ENCODE measurements around the gene DYNLT4.
A peak's percentile ranks its signal among the peaks of the same experiment; 100 is the strongest.

The DYNLT4 gene

DNA sequence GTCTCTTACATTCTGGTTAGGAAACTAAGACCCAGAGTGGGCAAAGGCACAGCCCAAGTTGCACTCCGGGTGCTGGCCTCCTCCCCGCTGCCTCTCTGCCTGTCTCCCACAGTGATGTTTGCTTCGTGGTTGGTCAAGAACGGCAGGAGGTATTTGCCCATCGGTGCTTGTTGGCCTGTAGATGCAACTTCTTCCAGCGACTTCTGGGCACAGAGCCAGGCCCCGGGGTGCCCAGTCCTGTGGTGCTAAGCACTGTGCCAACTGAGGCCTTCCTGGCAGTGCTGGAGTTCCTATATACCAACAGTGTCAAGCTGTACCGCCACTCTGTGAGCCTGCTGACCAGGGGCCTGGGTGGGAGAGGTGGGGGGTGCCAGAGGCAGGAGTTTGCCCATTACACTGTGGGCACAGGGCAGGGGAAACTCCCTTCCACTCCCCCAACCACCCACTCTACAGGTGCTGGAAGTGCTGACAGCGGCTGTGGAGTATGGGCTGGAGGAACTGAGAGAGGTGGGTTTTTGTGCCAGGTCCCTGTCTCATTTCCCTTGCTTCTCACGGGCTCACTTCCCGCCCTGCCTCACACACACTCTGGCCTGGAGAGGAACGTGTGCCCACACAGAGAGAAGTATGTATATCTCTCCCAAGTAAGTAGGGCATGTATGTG lies 3.1 kb upstream of the DYNLT4 start:
- peaks cover 48% of the 10 kb centered on the region for H3K36me3 Mint-ChIP-seq

DNA sequence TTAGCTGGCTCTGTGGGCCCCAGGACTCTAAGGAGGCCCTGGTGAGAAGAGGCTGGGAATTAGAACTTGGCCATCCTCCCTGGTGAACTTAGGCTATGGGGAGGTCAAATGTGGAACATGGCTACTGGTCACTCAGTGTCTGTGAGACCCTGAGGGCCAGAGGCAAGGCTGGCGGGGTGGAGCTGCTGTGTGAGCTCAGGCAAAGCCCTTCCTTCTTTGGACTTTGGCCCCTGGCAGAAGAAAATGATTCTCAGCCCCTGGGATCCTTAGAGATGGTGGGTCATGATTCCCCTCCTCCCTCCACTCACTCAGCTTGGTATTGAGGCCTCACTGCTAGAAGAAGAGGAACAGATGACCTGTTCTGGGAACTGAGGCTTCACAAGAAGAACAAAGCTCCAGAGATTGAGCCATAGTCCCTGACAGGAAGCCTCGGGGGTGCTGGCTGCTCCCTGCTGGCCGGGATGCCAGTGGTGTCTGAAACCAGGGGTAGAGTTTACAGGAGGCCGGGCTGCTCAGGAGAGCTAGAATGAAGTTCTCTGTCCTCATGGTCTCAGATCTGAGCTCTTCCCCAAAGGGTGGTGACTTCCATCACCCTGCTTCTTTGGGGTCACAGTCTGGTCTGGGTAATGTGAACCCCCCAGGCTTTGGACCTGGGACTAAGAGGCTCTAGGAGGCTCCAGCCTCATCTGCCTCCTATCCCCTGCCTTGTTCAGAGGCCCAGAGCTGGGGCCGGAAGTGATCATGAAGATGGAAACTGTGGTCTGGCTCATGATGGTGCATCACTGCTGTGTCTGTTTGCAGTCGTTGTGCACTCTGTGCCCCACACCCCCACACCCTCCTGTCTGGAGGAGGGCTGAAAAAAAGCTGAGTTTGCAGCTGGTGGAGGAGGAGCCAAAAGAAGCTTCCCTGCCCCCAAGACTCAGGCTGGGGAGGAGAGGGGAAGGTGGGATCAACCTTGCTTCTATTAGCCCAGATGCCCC lies 2.1 kb upstream of the DYNLT4 start:
- CTCF ChIA-PET = interaction anchor here (0.8 to 4.5 kb wide), 10 partner anchors 9 to 91 kb away, joined by 3 to 39 read pairs (median 8); partner anchors contain the start of genes BEST4, PLK3 and RNU5D-1
- H3K27ac Mint-ChIP-seq = peak overlapping the region; percentile 99
- H3K27me3 Mint-ChIP-seq = no peaks in the 10 kb centered on the region
- DNase-seq = peak; percentile 94
- H3K4me1 Mint-ChIP-seq = peaks cover 82% of the 10 kb centered on the region
- H3K36me3 Mint-ChIP-seq = peaks cover 49% of the 10 kb centered on the region
- H3K9me3 Mint-ChIP-seq = no peaks in the 10 kb centered on the region
- H3K4me3 Mint-ChIP-seq = peak overlapping the region; percentile 67

More for the DNA sequence above, 3.1 kb upstream of the DYNLT4 start:
- CTCF ChIA-PET = interaction anchor here (0.8 to 4.5 kb wide), 8 partner anchors 9 to 92 kb away, joined by 3 to 39 read pairs (median 9); partner anchors contain the start of genes BEST4, PLK3 and RNU5D-1
- Mint-ChIP-seq H3K4me3 (no peak overlapping the region), H3K27ac (peak overlapping the region; percentile 99), H3K4me1 (peaks cover 81% of the 10 kb centered on the region), H3K9me3 (no peaks in the 10 kb centered on the region), H3K27me3 (no peaks in the 10 kb centered on the region)
- DNase-seq = no peak

DNA sequence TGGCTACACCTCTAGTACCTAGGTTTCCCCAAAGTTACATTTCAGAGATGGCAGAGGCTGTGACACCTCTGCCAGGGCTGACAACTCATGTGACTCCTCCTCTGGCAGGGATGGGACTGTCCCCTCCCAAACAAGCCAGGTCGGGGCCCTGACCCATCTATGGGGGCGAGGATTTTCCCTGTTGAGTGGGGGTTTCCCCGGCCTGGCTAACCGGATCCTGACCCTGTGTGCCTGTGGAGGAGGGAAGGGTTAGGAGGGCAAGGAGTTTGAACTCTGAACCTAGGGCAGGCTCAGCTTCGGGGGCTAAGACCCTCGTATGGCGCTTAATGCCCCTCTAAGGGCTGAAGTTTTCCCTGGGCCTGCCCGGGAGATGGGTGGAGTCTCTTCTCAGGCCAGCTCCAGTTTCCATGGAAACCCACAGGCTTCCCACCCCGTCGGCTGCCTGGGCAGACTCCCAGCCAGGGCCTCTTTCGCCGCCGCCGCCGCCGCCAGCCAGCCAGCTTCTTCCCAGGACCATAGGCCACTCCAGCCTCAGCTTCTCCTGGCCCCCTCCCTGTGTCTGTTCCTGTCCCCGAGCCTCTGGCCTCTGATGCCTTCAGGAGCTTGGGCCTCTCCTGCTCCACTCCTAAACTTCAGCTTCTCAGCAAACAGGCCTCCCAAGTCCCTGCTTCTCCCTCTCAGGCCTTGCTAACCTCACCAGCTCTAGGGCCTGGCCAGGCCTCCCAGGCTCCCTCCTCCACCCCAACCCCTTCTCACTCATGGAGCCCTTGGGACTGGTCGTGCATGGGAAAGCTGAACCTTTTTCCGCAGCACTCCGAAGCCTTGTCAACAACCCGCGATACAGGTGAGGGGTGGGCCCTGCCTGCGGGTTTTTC lies 1.1 kb upstream of the DYNLT4 start, which contains the start of gene BTBD19:
Gene BTBD19 (plus strand): TSS at position 461 of the 875 bp plus-strand sequence. CDS start 298 bp downstream, at position 759.
- Mint-ChIP-seq H3K36me3 (peaks cover 54% of the 10 kb centered on the region), H3K27me3 (no peaks in the 10 kb centered on the region), H3K4me1 (peaks cover 83% of the 10 kb centered on the region), H3K4me3 (peak within 1 kb of the TSS; percentile 67), H3K27ac (peak within 1 kb of the TSS; percentile 99), H3K9me3 (no peaks in the 10 kb centered on the region)
- CTCF ChIA-PET = interaction anchor here (1.2 to 4.5 kb wide), 7 partner anchors 8 to 77 kb away, joined by 3 to 39 read pairs (median 12); partner anchors contain the start of genes BEST4, PLK3 and RNU5D-1
- DNase-seq = peak; percentile 48

DNA sequence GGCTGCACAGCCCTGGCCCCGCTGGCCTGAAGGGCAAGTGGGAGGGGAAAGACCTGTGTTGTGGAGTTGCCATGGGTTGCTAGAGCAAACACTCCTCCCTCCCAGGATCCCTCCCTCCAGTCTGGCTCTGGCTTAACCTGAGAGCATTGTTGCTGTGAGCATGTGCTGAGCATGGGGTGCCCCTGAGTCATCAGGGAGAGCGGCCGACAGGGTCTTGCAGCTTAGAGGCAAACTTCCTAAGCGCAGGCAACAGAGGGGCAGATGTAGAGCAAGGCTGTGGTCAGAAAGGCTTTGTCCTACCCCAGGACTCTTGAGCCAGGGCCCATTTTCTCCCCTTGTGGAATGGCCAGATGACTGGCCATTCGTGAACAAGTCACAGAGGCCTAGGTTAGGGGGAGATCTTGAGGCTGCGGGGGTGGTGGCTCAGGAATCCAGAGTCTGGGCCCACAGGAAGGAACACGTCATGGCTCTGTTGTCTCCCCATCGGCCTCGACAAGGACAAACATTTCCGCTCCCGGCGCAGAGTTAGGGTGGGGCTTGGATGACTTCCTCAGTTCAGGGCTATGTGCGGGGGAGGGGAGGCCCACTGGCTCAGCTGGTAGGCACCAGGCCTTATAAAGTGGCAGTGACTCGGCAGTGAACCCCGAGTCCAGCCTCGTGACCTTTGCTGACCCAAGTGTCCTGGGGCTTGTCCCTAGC lies 362 bp upstream of the DYNLT4 start:
- Mint-ChIP-seq H3K4me3 (peak overlapping the region; percentile 67), H3K4me1 (peaks cover 89% of the 10 kb centered on the region), H3K9me3 (no peaks in the 10 kb centered on the region), H3K27ac (peak overlapping the region; percentile 99), H3K27me3 (no peaks in the 10 kb centered on the region), H3K36me3 (peaks cover 61% of the 10 kb centered on the region)
- CTCF ChIA-PET = interaction anchor here (1.2 to 4.5 kb wide), 4 partner anchors 7 to 29 kb away, joined by 3 to 39 read pairs (median 24); partner anchors contain the start of gene PLK3
- peak; percentile 97 for DNase-seq

- CTCF ChIA-PET = interaction anchor here (0.9 to 1.2 kb wide), 2 partner anchors 13 to 30 kb away, joined by 3 read pairs; no protein-coding TSS in a partner anchor
- Mint-ChIP-seq H3K4me3 (no peak overlapping the region), H3K36me3 (peaks cover 65% of the 10 kb centered on the region), H3K27ac (peak overlapping the region; percentile 99), H3K9me3 (no peaks in the 10 kb centered on the region), H3K27me3 (no peaks in the 10 kb centered on the region), H3K4me1 (peaks cover 86% of the 10 kb centered on the region)
- DNase-seq = no peak
Measured at GRCh38 chr1:44806025-44806703, 987 bp downstream of the DYNLT4 start.

DNA sequence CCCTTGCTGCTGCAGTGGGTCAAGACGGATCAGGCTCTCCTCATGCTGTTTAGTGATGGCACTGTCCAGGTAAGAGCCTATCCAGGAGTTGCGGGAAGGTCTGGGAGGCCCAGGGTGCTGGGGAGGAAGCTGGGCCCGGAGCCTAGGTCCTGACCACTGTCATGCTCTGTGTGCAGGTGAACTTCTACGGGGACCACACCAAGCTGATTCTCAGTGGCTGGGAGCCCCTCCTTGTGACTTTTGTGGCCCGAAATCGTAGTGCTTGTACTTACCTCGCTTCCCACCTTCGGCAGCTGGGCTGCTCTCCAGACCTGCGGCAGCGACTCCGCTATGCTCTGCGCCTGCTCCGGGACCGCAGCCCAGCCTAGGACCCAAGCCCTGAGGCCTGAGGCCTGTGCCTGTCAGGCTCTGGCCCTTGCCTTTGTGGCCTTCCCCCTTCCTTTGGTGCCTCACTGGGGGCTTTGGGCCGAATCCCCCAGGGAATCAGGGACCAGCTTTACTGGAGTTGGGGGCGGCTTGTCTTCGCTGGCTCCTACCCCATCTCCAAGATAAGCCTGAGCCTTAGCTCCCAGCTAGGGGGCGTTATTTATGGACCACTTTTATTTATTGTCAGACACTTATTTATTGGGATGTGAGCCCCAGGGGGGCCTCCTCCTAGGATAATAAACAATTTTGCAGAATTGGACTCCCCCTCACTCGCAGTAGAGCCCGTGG lies 1.7 kb downstream of the DYNLT4 start:
- no peaks in the 10 kb centered on the region for H3K27me3 Mint-ChIP-seq
- H3K36me3 Mint-ChIP-seq = peaks cover 66% of the 10 kb centered on the region
- H3K4me1 Mint-ChIP-seq = peaks cover 79% of the 10 kb centered on the region
- CTCF ChIA-PET = interaction anchor here (0.9 kb wide), 1 partner anchor 14 kb away, joined by 3 read pairs; no protein-coding TSS in a partner anchor
- no peak overlapping the region for H3K4me3 Mint-ChIP-seq
- DNase-seq = no peak
- peak overlapping the region; percentile 86 for H3K27ac Mint-ChIP-seq
- no peaks in the 10 kb centered on the region for H3K9me3 Mint-ChIP-seq

GRCh38 chr1:44803312-44804095 lies 3.6 kb downstream of the DYNLT4 start:
- H3K4me1 Mint-ChIP-seq = peaks cover 72% of the 10 kb centered on the region
- peak overlapping the region; percentile 86 for H3K4me3 Mint-ChIP-seq
- H3K27ac Mint-ChIP-seq = peak overlapping the region; percentile 79
- no peaks in the 10 kb centered on the region for H3K27me3 Mint-ChIP-seq
- DNase-seq = no peak
- peaks cover 57% of the 10 kb centered on the region for H3K36me3 Mint-ChIP-seq
- CTCF ChIA-PET = interaction anchor here (1.4 kb wide), 1 partner anchor 10 kb away, joined by 3 read pairs; no protein-coding TSS in a partner anchor
- no peaks in the 10 kb centered on the region for H3K9me3 Mint-ChIP-seq

- Mint-ChIP-seq H3K27me3 (no peaks in the 10 kb centered on the region), H3K4me3 (peak overlapping the region; percentile 86), H3K9me3 (no peaks in the 10 kb centered on the region), H3K27ac (peak overlapping the region; percentile 78), H3K36me3 (peaks cover 56% of the 10 kb centered on the region), H3K4me1 (peaks cover 71% of the 10 kb centered on the region)
- DNase-seq = no peak
- CTCF ChIA-PET = interaction anchor here (0.9 to 1.4 kb wide), 2 partner anchors 10 to 16 kb away, joined by 3 to 4 read pairs; no protein-coding TSS in a partner anchor
Measured at GRCh38 chr1:44803062-44803311, 4.2 kb downstream of the DYNLT4 start.

- no peaks in the 10 kb centered on the region for H3K9me3 Mint-ChIP-seq
- H3K4me1 Mint-ChIP-seq = peaks cover 66% of the 10 kb centered on the region
- H3K27ac Mint-ChIP-seq = peak overlapping the region; percentile 97
- H3K27me3 Mint-ChIP-seq = no peaks in the 10 kb centered on the region
- peaks cover 53% of the 10 kb centered on the region for H3K36me3 Mint-ChIP-seq
- no peak for DNase-seq
- H3K4me3 Mint-ChIP-seq = peak overlapping the region; percentile 86
- CTCF ChIA-PET = interaction anchor here (0.9 to 1.4 kb wide), 2 partner anchors 11 to 17 kb away, joined by 3 to 4 read pairs; no protein-coding TSS in a partner anchor
Measured at GRCh38 chr1:44802306-44803061, 4.7 kb downstream of the DYNLT4 start.

DNA sequence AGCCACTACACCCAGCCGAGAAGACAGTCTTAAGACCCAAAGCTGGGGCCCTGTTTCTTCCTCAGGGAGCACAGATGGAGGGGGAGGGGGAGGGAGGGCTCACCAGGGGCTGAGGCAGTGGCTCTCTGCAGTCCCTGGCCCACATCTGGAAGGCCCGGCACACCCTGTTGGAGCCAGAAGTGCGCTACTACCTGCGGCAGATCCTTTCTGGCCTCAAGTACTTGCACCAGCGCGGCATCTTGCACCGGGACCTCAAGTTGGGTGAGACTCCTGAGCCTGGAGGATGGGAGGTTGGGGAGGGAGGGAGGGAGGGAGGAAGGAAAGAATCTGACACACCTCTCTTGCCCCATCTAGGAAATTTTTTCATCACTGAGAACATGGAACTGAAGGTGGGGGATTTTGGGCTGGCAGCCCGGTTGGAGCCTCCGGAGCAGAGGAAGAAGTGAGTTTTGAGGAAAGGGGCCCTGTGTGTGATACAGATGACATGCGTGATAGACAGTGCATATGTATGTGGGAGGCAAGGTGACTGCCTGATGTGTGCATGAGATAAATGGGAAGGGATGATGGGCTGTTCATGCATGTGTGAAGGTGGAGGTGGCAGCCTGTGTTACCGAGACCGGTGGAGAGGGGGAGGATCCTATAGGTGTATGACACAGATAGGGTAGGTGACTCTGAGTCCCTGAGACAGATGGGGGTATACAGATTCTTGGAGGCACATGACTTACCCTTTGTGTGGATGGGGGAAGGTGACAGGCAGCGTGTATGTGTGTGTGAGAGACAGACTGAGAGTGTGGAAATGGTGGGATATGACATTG lies 5.5 kb downstream of the DYNLT4 start:
- no peaks in the 10 kb centered on the region for H3K27me3 Mint-ChIP-seq
- peak overlapping the region; percentile 86 for H3K4me3 Mint-ChIP-seq
- CTCF ChIA-PET = interaction anchor here (0.6 to 5.1 kb wide), 5 partner anchors 8 to 691 kb away, joined by 4 to 68 read pairs (median 11); partner anchors contain the start of gene BTBD19
- H3K36me3 Mint-ChIP-seq = peaks cover 46% of the 10 kb centered on the region
- DNase-seq = peak; percentile 53
- H3K4me1 Mint-ChIP-seq = peaks cover 58% of the 10 kb centered on the region
- no peaks in the 10 kb centered on the region for H3K9me3 Mint-ChIP-seq
- H3K27ac Mint-ChIP-seq = peak overlapping the region; percentile 97
